Measurements from ENCODE around the gene SLC16A12.

Gene SLC16A12

GRCh38 chr10:89505640-89506275 lies 29.6 kb downstream of the SLC16A12 start:
- no peak for DNase-seq (ENCODE audit: low spot score)

GRCh38 chr10:89504691-89505090 lies 30.7 kb downstream of the SLC16A12 start:
- DNase-seq (ENCODE audit: low spot score): no peak

GRCh38 chr10:89503652-89504370 lies 31.6 kb downstream of the SLC16A12 start:
- no peak for DNase-seq (ENCODE audit: low spot score)

GRCh38 chr10:89503151-89503550 lies 32.2 kb downstream of the SLC16A12 start:
- DNase-seq (ENCODE audit: low spot score): no peak

- no peak for DNase-seq (ENCODE audit: low spot score)
Observed at GRCh38 chr10:89502549-89502948, 32.8 kb downstream of the SLC16A12 start.

DNA sequence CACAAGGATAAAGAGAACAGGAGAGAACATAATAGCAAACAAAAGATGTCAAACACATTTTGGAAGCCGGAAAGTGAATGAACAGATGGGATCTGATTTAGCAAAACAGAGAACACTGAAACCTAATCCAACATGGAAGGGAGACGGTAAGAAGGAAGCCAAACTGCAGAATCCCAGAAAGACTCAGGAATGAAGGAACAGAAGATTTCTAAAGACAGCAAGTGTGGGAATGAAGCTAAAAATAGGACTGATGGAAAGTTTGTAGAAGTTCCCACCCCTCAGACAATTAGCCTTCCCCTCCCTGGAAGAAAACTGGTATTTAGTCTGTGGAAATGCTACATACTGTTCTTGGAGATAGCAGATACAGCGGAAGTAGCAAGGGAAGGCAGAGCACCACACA lies 40.8 kb downstream of the SLC16A12 start:
- DNase-seq (ENCODE audit: low spot score): no peak

- DNase-seq (ENCODE audit: low spot score): no peak
Observed at GRCh38 chr10:89494068-89494467, 41.3 kb downstream of the SLC16A12 start.

DNA sequence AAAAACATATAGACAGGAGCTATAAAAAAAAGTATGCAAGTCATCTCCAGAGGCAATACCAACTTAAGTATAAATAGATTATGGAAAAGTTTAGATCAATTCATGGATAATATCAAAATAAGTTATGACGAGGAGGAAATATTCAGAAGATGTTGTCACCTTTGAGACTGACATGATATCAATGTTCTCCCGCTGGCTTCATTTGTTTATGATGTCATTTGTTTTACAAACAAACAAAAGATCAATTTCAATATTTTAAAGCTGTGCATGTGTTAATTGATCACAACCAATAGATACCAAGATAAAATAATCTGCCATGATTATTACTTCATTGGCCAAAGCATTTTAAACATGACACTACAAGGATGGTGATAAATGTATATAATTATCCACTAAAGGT lies 43.5 kb downstream of the SLC16A12 start:
- no peak for DNase-seq (ENCODE audit: low spot score)

DNA sequence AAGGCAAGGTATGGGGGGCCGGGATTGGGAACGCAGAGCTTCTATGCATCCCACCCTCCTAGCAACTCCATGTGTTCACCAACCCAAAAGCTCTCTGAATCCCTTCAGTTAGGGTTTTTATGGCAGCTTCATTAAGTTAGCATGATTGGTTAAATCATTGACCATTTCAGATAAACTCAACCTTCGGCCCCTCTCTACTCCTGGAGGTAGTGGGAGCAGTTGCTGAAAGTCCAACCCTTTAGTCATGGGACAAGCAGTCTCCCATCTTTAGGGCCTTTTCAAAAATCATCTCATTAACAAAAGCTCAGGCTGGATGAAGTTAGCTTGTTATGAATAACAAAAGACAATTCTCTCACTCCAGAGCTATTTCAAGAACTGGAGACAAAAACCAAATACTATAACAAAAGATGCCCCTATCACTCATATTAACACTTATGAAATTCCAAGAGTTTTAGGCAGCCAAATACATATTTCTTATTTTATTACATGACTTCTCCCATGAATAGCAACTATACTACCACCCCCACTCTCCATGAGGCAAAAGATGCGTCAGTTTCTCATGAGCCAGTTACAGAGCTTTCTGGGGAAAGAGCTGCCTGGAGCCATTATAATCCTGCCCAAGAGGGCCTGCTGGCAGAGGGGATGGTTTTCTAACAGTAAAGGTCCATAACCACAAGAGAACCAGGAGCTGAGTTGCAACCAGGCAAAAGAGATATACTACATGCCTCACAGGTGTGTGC lies 44.6 kb downstream of the SLC16A12 start:
- DNase-seq (ENCODE audit: low spot score): no peak

GRCh38 chr10:89482256-89482655 lies 53.1 kb downstream of the SLC16A12 start:
- no peak for DNase-seq (ENCODE audit: low spot score)

- DNase-seq (ENCODE audit: low spot score): no peak
Observed at GRCh38 chr10:89481662-89482061, 53.7 kb downstream of the SLC16A12 start.

- no peak for DNase-seq (ENCODE audit: low spot score)
Observed at GRCh38 chr10:89479771-89480446, 55.5 kb downstream of the SLC16A12 start.

DNA sequence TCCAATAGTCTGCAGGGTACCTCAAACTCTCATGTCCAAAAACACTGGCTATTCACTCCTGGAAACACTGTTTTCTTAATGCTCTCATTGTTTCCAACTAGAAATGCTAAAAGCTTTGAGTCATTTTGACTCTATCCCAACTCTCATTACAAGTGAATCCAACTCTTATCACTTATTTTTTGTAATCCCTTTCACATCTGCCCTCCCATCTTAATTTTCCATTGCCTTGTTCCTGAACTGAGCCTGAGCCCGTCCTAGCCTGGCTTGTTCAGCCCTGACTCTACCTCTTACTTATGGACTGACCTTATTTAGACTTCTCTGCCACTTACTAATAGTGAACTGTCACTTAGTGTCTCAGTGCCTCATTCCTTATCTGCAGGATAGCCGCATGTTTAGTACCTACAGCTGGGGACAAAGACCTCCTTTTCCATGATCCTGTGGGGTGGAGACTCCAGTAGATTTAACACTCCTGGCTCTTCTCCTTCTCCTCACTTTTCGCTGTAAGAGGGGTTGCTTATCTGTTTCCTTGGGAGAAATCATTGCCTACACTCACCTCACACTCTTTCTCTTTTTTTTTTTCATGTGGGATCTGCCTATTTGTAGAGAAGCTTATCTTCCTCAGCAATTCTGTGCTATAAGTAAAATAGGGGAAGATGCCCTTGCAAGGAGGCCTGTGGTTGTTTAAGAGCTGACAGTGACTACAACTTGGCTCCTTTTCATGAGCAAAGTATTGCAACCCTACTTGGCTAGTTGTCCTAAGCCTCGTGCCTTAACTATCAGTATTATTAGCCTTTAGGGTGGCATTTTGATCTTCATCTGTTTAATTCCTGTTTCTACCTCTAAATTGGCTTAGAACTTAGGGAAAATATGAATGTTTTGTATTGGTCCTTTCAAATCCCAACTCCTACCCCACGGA lies 56.4 kb downstream of the SLC16A12 start:
- no peak for DNase-seq (ENCODE audit: low spot score)

DNA sequence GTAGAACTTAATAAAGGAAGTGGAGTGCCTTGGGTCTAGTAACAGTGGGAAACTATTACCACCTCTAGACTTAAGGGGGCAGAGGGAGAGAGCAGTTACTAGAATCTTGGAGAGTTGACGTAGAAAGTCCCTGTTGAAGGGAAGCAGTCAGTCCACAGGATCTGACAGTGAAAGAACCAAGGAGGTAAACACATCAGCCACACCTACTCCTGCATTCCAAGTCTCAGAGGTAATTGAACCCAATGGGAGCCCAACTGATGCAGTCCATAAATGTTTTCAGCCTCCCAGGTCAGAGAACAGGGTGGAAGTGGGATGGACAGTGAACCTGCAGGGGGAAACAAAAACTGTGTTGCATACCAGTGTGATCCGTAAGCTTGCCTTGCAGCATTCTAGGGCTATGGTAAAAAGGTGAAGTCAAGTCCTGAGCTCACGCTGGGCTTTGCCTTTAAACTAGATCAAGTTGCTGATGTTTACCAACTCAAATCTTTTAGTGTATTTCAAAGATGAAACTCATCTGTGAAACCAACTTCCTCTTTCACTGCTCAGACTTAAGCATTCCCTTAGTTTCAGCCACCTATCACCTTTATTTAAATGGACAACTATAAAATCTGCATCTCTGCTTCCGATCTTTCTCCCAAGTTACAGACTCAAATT lies 57.2 kb downstream of the SLC16A12 start:
- DNase-seq (ENCODE audit: low spot score): no peak

DNA sequence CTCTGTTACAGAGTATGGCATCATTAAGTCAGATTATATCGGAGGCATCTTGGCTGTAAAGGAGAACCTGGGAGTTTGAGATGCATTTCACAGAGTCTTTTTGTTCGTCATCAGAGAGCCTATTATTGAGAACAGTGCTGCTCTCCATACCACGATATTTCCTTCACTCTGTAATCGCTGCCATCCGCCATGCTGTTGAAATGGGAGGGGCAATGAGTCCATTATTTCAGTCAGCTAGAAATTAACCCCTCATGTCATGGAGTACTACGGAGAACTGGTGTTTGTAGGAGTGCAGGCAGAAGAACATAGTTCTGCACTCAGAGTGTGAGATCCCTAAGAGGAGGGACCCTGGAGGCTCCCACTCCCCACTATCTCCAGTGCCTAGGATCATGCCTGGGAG lies 59.2 kb downstream of the SLC16A12 start:
- no peak for DNase-seq (ENCODE audit: low spot score)

DNA sequence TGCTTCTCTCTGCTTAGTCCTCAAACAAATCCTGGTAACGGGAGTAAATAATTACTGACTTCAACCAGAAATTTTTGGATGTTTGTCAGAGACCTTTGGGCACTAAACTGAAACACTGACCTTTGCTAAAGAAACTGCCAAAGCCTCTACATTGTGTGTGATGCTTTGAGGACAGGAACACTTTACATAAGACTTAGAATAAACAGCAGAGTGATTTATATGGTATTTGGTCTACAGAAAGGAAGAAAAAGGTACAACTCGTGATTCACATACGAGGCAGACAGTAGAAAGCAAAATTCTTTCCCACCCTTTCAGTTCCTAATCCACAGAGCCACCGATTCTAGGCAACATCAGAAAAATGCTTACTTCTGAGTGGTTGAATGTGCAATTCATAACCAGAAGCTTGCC lies 59.8 kb downstream of the SLC16A12 start:
- no peak for DNase-seq (ENCODE audit: low spot score)

DNA sequence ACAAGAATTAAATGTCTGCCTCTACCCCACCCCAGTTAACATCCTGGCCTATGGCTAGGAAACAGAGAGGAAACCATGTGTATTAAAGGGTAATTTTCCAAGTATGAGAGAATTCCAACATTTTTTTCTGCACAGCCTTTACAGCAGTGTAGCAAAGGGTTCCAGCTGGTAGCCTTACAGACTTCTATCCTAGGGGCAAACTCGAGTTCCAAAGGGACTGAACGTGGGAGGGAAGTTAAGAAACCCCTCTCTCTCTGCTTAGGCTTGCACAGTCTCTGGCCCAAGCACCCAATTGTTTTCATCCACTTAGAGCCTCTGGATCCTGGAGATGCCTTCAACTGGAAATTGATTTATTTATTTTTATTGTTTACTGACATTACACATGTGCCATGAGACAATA lies 60.3 kb downstream of the SLC16A12 start:
- DNase-seq (ENCODE audit: low spot score): no peak

DNA sequence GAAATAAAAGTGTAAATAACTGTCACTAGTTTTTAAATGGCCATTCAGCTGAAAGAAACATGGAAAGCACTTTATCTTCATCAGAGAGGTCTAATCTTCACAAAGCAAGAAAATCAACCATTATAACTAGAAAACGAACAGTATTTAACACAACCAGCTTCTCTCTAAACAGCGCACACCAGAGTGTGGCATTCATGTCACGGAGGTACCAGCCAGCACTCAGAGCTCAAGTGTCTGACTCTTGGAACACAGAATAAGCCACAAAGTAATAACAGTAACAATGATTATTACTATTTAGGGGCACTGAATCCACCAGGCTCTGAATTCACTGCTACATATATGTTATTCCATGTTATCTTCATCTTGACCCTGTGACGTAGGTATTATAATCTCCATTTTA lies 60.9 kb downstream of the SLC16A12 start:
- DNase-seq (ENCODE audit: low spot score): no peak

DNA sequence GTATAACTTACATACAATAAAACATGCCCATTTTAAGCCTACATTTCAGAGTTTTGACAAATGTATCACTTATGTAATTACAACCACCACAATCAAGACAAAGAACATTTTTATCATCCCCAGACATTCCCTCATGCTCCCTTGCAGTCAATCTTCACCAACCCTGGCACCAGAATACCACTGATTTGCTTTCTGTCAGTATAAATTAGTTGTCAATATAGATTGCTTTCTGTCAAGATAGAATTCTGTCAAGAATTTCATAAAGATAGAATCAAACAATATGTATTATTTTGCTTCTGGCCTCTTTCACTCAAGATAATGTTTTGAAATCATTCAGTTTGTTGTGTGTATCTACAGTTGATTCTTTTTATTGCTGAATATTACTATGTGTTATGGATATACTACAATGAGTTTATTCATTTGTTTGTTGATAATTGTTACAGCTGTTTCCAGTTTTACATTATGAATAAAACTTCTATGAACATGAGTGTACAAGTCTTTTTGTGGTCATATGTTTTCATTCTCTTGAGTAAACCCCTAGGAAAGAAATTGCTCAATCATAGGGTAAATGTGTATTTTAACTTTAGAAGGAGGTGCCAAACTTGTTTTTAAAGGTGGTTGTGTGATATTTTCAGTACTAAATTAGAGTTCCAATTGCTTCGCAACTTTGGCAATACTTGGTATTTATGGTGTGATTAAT lies 64.1 kb downstream of the SLC16A12 start:
- no peak for DNase-seq (ENCODE audit: low spot score)

- DNase-seq (ENCODE audit: low spot score): no peak
Observed at GRCh38 chr10:89470628-89471027, 64.8 kb downstream of the SLC16A12 start.
